ENCODE data around the gene PLAGL1.
"Not testable (repeated sequence)": the region's sequence is repeated elsewhere in the genome, so short reads cannot be mapped to it uniquely, and the experiment has no call there.

The PLAGL1 gene

GRCh38 chr6:143929975-143930374, 78.1 kb downstream of the PLAGL1 start:
- Histone ChIP-seq H3K36me3 (ENCODE audit: control insufficient read depth, insufficient read depth, low read length, severe bottlenecking) (no peaks in the 10 kb centered on the region), H3K4me3 (ENCODE audit: low read length) (no peak overlapping the region), H3K27me3 (replicated peaks; ENCODE audit: control insufficient read depth, insufficient read depth, low read length) (no peaks in the 10 kb centered on the region), H3K9me3 (ENCODE audit: control insufficient read depth, low read length) (no peaks in the 10 kb centered on the region), H3K4me1 (ENCODE audit: control insufficient read depth, insufficient read depth, low read length) (no peaks in the 10 kb centered on the region), H3K9ac (ENCODE audit: low read length) (no peak overlapping the region)
- no peak for DNase-seq (ENCODE audit: low read depth)

DNA sequence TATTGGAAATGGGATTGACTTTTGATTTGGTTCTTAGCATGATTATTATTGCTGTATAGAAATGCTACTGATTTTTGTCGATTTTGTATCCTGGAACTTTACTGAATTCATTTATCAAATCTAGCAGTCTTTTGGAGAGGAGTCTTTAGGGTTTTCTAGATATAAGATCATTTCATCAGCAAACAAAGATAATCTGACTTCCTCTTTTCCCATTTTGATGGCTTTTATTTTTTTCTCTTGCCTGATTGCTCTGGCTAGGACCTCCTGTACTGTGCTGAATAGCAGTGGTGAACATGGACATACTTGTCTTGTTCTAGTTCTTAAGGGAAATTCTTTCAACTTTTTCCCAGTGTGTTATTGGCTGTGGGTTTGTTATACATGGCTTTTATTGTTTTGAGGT, 79.2 kb downstream of the PLAGL1 start:
- H3K4me1 ChIP-seq (ENCODE audit: control insufficient read depth, insufficient read depth, low read length), result no peaks in the 10 kb centered on the region
- DNase-seq (ENCODE audit: low read depth), result no peak
- no peaks in the 10 kb centered on the region for H3K9me3 ChIP-seq (ENCODE audit: control insufficient read depth, low read length)
- no peaks in the 10 kb centered on the region for H3K27me3 ChIP-seq (replicated peaks; ENCODE audit: control insufficient read depth, insufficient read depth, low read length)
- no peak overlapping the region for H3K9ac ChIP-seq (ENCODE audit: low read length)
- H3K36me3 ChIP-seq (ENCODE audit: control insufficient read depth, insufficient read depth, low read length, severe bottlenecking), result no peaks in the 10 kb centered on the region
- H3K4me3 ChIP-seq (ENCODE audit: low read length), result no peak overlapping the region

GRCh38 chr6:143917026-143917425, 91.0 kb downstream of the PLAGL1 start:
- H3K36me3 ChIP-seq (ENCODE audit: control insufficient read depth, insufficient read depth, low read length, severe bottlenecking); H3K4me3 ChIP-seq (ENCODE audit: low read length); H3K27me3 ChIP-seq (replicated peaks; ENCODE audit: control insufficient read depth, insufficient read depth, low read length); H3K9ac ChIP-seq (ENCODE audit: low read length); H3K4me1 ChIP-seq (ENCODE audit: control insufficient read depth, insufficient read depth, low read length); DNase-seq (ENCODE audit: low read depth): not testable (repeated sequence)
- peaks cover 19% of the 10 kb centered on the region for H3K9me3 ChIP-seq (ENCODE audit: control insufficient read depth, low read length)

DNA sequence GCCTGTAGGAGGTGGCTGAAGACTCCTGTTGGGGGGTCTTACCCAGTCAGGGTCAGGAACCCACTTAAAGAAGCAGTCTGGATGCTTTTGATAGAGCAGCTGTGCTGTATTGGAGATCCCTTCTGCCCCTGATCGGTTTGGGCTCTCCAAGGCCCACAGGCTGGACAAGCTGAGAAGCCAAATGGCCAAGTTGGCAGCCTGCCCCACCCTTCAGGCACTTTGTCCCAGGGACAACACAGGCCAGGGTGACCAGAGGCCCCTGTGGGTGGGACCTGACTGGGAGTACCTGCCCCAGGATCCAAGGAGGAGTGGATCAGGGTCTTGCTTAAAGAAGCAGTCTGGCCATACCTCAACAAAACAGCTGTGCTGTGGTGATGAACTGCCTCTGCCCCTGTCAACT, 95.4 kb downstream of the PLAGL1 start:
- no peak overlapping the region for H3K9ac ChIP-seq (ENCODE audit: low read length)
- H3K4me3 ChIP-seq (ENCODE audit: low read length), result no peak overlapping the region
- H3K36me3 ChIP-seq (ENCODE audit: control insufficient read depth, insufficient read depth, low read length, severe bottlenecking), result no peaks in the 10 kb centered on the region
- peaks cover 36% of the 10 kb centered on the region for H3K9me3 ChIP-seq (ENCODE audit: control insufficient read depth, low read length)
- H3K27me3 ChIP-seq (replicated peaks; ENCODE audit: control insufficient read depth, insufficient read depth, low read length), result no peaks in the 10 kb centered on the region
- H3K4me1 ChIP-seq (ENCODE audit: control insufficient read depth, insufficient read depth, low read length), result no peaks in the 10 kb centered on the region
- DNase-seq (ENCODE audit: low read depth), result no peak

DNA sequence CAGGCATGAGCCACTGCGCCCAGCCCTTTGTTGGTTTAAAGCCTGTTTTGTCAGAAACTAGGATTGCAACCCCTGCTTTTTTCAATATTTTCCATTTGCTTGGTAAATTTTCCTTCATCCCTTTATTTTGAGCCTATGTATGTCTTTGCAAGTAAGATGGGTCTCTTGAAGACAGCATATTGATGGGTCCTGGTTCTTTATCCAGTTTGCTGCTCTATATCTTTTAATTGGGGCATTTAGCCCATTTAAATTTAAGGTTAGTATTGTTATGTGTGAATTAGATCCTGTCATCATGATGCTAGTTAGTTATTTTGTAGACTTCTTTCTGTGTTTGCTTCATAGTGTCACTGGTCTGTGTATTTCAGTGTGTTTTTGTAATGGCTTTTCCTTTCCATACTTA, 97.0 kb downstream of the PLAGL1 start:
- H3K9me3 ChIP-seq (ENCODE audit: control insufficient read depth, low read length), result peaks cover 34% of the 10 kb centered on the region

DNA sequence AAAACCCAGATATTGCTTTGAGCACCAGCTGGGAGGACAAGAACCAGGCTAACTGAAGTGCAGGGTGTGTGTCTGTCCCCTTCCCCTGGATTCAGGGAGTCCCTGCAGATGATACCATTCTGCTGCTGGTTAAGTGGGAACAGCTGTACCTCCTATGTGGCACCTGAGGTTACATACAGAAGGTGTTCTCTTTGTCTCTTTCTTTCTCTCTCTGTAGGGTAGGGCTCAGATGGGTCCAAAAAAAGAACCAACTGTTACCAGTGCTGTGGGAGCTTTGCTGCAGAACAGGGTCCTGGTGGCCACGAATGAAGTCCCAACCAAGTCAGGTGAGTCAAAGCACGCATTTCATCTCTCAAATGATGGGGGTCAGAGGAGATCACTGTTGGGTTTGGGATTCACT, 105.2 kb downstream of the PLAGL1 start:
- H3K4me3 ChIP-seq (ENCODE audit: low read length), result peak overlapping the region; percentile 64
- DNase-seq (ENCODE audit: low read depth), result no peak

More for the DNA sequence above, 97.0 kb downstream of the PLAGL1 start:
- H3K27me3 ChIP-seq (replicated peaks; ENCODE audit: control insufficient read depth, insufficient read depth, low read length), result no peaks in the 10 kb centered on the region
- H3K36me3 ChIP-seq (ENCODE audit: control insufficient read depth, insufficient read depth, low read length, severe bottlenecking), result no peaks in the 10 kb centered on the region
- H3K4me1 ChIP-seq (ENCODE audit: control insufficient read depth, insufficient read depth, low read length), result no peaks in the 10 kb centered on the region
- H3K4me3 ChIP-seq (ENCODE audit: low read length), result no peak overlapping the region
- DNase-seq (ENCODE audit: low read depth), result no peak
- H3K9ac ChIP-seq (ENCODE audit: low read length), result no peak overlapping the region

GRCh38 chr6:143901885-143902750, 105.9 kb downstream of the PLAGL1 start:
- Histone ChIP-seq H3K27me3 (replicated peaks; ENCODE audit: control insufficient read depth, insufficient read depth, low read length) (no peaks in the 10 kb centered on the region), H3K4me3 (ENCODE audit: low read length) (peak overlapping the region; percentile 64), H3K36me3 (ENCODE audit: control insufficient read depth, insufficient read depth, low read length, severe bottlenecking) (no peaks in the 10 kb centered on the region), H3K9me3 (ENCODE audit: control insufficient read depth, low read length) (peaks cover 15% of the 10 kb centered on the region), H3K9ac (ENCODE audit: low read length) (peak overlapping the region; percentile 85), H3K4me1 (ENCODE audit: control insufficient read depth, insufficient read depth, low read length) (peaks cover 26% of the 10 kb centered on the region)
- DNase-seq (ENCODE audit: low read depth), result peak; percentile 10

More for the DNA sequence above, 105.2 kb downstream of the PLAGL1 start:
- H3K9ac ChIP-seq (ENCODE audit: low read length), result peak overlapping the region; percentile 85
- H3K36me3 ChIP-seq (ENCODE audit: control insufficient read depth, insufficient read depth, low read length, severe bottlenecking), result no peaks in the 10 kb centered on the region
- peaks cover 26% of the 10 kb centered on the region for H3K4me1 ChIP-seq (ENCODE audit: control insufficient read depth, insufficient read depth, low read length)
- H3K9me3 ChIP-seq (ENCODE audit: control insufficient read depth, low read length), result peaks cover 15% of the 10 kb centered on the region
- no peaks in the 10 kb centered on the region for H3K27me3 ChIP-seq (replicated peaks; ENCODE audit: control insufficient read depth, insufficient read depth, low read length)

GRCh38 chr6:143900358-143900757, 107.7 kb downstream of the PLAGL1 start:
- peaks cover 26% of the 10 kb centered on the region for H3K4me1 ChIP-seq (ENCODE audit: control insufficient read depth, insufficient read depth, low read length)
- no peaks in the 10 kb centered on the region for H3K36me3 ChIP-seq (ENCODE audit: control insufficient read depth, insufficient read depth, low read length, severe bottlenecking)
- DNase-seq (ENCODE audit: low read depth), result no peak

GRCh38 chr6:143896126-143896860, 111.8 kb downstream of the PLAGL1 start:
- H3K9me3 ChIP-seq (ENCODE audit: control insufficient read depth, low read length), result no peaks in the 10 kb centered on the region
- no peak overlapping the region for H3K9ac ChIP-seq (ENCODE audit: low read length)
- no peak overlapping the region for H3K4me3 ChIP-seq (ENCODE audit: low read length)
- H3K27me3 ChIP-seq (replicated peaks; ENCODE audit: control insufficient read depth, insufficient read depth, low read length), result no peaks in the 10 kb centered on the region
- no peaks in the 10 kb centered on the region for H3K36me3 ChIP-seq (ENCODE audit: control insufficient read depth, insufficient read depth, low read length, severe bottlenecking)
- no peak for DNase-seq (ENCODE audit: low read depth)
- no peaks in the 10 kb centered on the region for H3K4me1 ChIP-seq (ENCODE audit: control insufficient read depth, insufficient read depth, low read length)

More at GRCh38 chr6:143900358-143900757, 107.7 kb downstream of the PLAGL1 start:
- Histone ChIP-seq H3K9me3 (ENCODE audit: control insufficient read depth, low read length) (peaks cover 15% of the 10 kb centered on the region), H3K4me3 (ENCODE audit: low read length) (no peak overlapping the region), H3K27me3 (replicated peaks; ENCODE audit: control insufficient read depth, insufficient read depth, low read length) (no peaks in the 10 kb centered on the region), H3K9ac (ENCODE audit: low read length) (no peak overlapping the region)

- Histone ChIP-seq H3K9ac (ENCODE audit: low read length) (no peak overlapping the region), H3K4me3 (ENCODE audit: low read length) (no peak overlapping the region), H3K4me1 (ENCODE audit: control insufficient read depth, insufficient read depth, low read length) (no peaks in the 10 kb centered on the region), H3K27me3 (replicated peaks; ENCODE audit: control insufficient read depth, insufficient read depth, low read length) (no peaks in the 10 kb centered on the region), H3K9me3 (ENCODE audit: control insufficient read depth, low read length) (no peaks in the 10 kb centered on the region), H3K36me3 (ENCODE audit: control insufficient read depth, insufficient read depth, low read length, severe bottlenecking) (no peaks in the 10 kb centered on the region)
- no peak for DNase-seq (ENCODE audit: low read depth)
Measured at GRCh38 chr6:143894655-143895054, 113.4 kb downstream of the PLAGL1 start.
